Mucosa of descending colon (tissue), 3 donors: Measurements from ENCODE around the gene MCHR2. TPM values are rescaled to one million over a fixed set of nuclear protein-coding genes. Genes with fewer than 3 reads are reported as not detected.
"Not testable (repeated sequence)": the region's sequence is repeated elsewhere in the genome, so short reads cannot be mapped to it uniquely, and the experiment has no call there.

ENCODE experiments used
- ATAC-seq: fragments of 200-7000 bp; cut with Tn5 transposase; one replicate; pipeline ENCODE4 v1.9.1; 2020; ENCODE audit warnings: mild to moderate bottlenecking, moderate library complexity
- DNase-seq, 3 donors: peaks; one replicate each; pipeline ENCODE4 v3.0.0-alpha.2; 2020
- H3K36me3 ChIP-seq: fragments of 200-600 bp; one replicate; pipeline ENCODE4 v1.8.0; 2021; ENCODE audit warnings: low read depth, mild to moderate bottlenecking
- H3K4me1 ChIP-seq: fragments of 200-600 bp; one replicate; pipeline ENCODE4 v1.8.0; 2021; ENCODE audit warnings: low read depth, mild to moderate bottlenecking
- H3K4me3 ChIP-seq: fragments of 200-600 bp; one replicate; pipeline ENCODE4 v1.8.0; 2021; ENCODE audit warnings: mild to moderate bottlenecking
- H3K9me3 ChIP-seq: fragments of 200-600 bp; one replicate; pipeline ENCODE4 v1.8.0; 2021; ENCODE audit warnings: mild to moderate bottlenecking
- intact Hi-C, 2 donors: fragments of 100-400 bp; cut with DNase I in 1 of 2; cut with micrococcal nuclease in 1 of 2; formaldehyde crosslinking; loops; one replicate each; pipeline versions ENCODE4 v1.11.0 to v1.11.1; 2022; cut with DNase I, micrococcal nuclease
- long read RNA-seq, 2 donors: library from polyadenylated mRNA; unstranded; transcript quantifications; one replicate each; pipeline ENCODE4 v2.0.0, GENCODE V29; 2019 to 2021
- total RNA-seq, 3 donors: library from RNA; stranded (reverse); fragmentation: NEBNext Ultra II Directional in 2 of 3; extraction: Animal tissue kit (Norgen Biotek cat#: 25700) in 2 of 3; gene quantifications; one replicate each; pipeline versions ENCODE4 v1.2.1 to v1.2.4, GENCODE V29; 2021 to 2023
- TF ChIP-seq, protein P1 (sequence below): fragments of 200-600 bp; IDR thresholded peaks from one replicate; pipeline ENCODE4 v1.8.0; 2022; ENCODE audit warnings: antibody characterized with exemption, mild to moderate bottlenecking
- donor health status: DM: no; HTN: no; CAD: no; lungs with moderate emphysema.
- donor health status: DM: no; HTN: no; CAD: no.
- donor health status: DM: no; HTN: yes; CAD: no.

Gene MCHR2, protein sequence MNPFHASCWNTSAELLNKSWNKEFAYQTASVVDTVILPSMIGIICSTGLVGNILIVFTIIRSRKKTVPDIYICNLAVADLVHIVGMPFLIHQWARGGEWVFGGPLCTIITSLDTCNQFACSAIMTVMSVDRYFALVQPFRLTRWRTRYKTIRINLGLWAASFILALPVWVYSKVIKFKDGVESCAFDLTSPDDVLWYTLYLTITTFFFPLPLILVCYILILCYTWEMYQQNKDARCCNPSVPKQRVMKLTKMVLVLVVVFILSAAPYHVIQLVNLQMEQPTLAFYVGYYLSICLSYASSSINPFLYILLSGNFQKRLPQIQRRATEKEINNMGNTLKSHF
- not detected for total RNA-seq
- long read RNA-seq, donor 1: 0 reads
- long read RNA-seq, donor 2: 0 reads

DNA sequence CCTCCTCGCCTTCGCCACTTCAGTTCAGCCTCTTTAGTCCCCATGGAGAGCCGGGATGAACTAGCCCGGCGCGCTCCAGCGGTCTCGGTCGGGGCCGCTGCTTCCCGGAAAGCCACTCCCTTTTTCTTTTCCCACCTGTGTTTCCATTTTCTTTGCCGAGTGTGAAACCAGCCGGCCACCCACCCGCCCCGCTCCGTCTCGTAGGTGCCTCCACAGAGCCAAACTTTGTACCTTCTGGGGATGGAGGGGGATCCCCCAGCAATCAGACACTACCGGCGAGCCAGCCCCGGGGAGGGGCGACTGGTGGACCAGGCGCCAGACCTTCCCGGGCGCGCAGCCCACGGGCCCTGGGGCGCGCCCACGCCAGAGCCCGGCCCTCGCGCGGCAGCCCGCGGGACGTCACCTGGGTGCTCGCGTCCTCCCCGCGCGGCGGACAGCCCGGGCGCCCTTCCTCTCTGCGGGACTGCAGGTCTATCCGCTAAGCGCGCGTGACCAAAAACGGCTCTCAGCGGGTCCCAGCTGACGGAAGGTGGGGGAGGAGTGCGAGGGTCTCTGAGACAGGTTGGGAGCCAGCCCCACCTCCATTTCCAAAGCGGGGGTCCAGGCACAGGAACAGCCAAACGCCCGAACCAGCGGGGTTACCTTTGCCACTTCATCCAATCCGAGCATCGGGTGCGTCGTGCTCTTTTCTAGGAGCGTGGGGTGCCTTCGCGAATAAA lies at the start of gene MCHR2:
TSS of gene MCHR2 (minus strand) at position 691 of the 719 bp plus-strand sequence. CDS start 38,076 bp downstream, outside the sequence.
- no peak within 1 kb of the TSS for H3K4me3 ChIP-seq

DNA sequence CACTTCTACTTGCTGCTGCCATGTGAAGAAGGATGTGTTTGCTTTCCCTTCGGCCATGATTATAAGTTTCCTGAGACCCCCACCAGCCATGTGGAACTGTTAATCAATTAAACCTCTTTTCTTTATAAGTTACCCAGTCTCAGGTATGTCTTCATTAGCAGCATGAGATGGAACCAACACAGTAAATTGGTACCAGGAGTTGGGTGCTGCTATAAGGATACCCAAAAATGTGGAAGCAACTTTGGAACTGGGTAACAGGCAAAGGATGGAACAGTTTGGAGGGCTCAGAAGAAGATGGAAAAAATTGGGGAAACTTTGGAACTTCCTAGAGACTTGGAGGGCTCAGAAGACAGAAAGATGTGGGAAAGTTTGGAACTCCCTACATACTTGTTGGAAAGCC lies 44.5 kb upstream of the MCHR2 start:
- DNase-seq, ATAC-seq, H3K9me3 ChIP-seq, intact Hi-C loops, H3K36me3 ChIP-seq, H3K4me1 ChIP-seq, H3K4me3 ChIP-seq: not testable (repeated sequence)

More for the DNA sequence above, at the start of gene MCHR2:
- TF ChIP-seq, protein P1, sequence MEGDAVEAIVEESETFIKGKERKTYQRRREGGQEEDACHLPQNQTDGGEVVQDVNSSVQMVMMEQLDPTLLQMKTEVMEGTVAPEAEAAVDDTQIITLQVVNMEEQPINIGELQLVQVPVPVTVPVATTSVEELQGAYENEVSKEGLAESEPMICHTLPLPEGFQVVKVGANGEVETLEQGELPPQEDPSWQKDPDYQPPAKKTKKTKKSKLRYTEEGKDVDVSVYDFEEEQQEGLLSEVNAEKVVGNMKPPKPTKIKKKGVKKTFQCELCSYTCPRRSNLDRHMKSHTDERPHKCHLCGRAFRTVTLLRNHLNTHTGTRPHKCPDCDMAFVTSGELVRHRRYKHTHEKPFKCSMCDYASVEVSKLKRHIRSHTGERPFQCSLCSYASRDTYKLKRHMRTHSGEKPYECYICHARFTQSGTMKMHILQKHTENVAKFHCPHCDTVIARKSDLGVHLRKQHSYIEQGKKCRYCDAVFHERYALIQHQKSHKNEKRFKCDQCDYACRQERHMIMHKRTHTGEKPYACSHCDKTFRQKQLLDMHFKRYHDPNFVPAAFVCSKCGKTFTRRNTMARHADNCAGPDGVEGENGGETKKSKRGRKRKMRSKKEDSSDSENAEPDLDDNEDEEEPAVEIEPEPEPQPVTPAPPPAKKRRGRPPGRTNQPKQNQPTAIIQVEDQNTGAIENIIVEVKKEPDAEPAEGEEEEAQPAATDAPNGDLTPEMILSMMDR: no peak
- Histone ChIP-seq H3K36me3 (no peaks in the 10 kb centered on the region), H3K9me3 (no peaks in the 10 kb centered on the region), H3K4me1 (no peaks in the 10 kb centered on the region)
- intact Hi-C loops: no loop called here
- DNase-seq (no peak), ATAC-seq (no peak)

DNA sequence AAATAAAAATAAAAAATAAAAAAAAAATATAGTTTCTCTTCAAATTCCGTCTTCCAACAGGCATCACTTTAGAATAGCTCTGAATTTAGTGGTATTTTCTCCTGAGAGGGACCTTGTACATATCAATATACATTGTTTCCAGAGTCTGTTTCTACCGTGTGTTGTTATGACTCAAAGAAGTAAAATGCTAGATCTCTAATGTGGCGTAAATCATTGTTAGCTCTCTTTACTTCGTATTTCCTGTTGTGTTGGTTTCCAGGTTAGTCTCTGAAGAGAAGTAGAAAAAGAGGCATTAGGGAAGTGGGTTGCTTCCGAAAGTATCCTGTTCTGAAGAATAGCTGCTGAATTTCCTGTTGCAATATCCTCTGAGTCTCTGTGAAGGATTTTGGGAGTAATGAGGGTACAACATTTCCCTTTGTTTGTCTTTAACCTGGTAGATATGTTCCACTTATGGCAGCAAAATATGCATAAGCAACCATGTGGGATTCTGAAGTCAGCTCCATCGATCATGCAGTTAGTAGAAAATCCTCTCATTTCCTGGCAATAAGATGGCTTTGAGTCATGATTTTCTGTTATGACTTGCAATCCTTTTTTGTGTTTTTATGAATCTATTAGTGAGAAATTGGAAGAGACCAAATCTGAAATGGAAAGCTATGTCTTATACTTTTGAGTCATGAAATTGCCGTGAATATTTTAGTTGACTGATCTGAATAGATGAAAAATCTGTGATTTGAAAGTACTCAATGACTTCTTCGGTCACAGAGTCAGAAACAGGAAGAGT lies 42.0 kb upstream of the MCHR2 start:
- no peaks in the 10 kb centered on the region for H3K36me3 ChIP-seq
- peaks cover 2% of the 10 kb centered on the region for H3K9me3 ChIP-seq
- ATAC-seq: no peak
- intact Hi-C loops: no loop called here
- TF ChIP-seq, protein P1: no peak
- no peak overlapping the region for H3K4me3 ChIP-seq
- no peak for DNase-seq
- H3K4me1 ChIP-seq: no peaks in the 10 kb centered on the region

DNA sequence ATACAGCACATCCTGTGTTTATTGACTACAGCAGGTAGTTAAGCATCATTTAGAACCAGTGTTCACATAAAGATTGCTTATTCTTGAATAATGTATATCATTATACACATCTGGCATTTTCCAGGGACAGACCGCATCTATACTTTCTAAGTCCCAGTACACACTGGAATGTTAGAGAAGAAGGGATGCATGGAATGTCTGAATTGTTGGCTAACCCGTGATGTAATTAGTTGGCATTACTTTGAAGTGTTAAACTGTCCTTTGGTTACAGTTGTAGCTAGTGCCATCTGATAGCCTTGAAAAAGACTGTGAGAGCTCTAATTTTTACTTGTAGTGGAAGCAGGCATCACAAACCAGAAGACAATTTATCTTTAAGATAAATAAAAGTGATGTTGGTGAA lies 29.8 kb upstream of the MCHR2 start:
- H3K36me3 ChIP-seq: no peaks in the 10 kb centered on the region
- H3K9me3 ChIP-seq: no peaks in the 10 kb centered on the region
- DNase-seq (no peak), ATAC-seq (no peak)
- TF ChIP-seq, protein P1: no peak
- no peak overlapping the region for H3K4me3 ChIP-seq
- intact Hi-C loops: no loop called here
- H3K4me1 ChIP-seq: no peaks in the 10 kb centered on the region

DNA sequence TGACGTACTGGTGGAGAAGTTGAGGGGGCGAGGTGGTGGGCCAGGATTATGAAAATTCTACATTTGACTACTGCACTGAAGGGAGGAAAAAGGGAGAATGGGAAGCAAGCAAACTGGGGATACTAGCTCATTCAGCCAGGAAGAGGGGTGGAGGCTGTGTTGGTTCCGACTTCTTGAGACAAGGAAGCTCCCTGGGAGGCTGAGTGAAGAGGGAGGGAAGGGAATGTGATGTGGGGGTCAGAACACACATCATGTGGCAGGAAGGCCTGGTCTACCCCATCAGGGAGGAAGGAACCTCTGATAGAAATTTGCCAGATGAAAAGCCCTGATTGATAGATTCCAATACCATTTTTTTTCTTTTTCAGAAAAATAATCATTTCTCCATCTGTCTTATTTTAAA lies 28.8 kb upstream of the MCHR2 start:
- H3K9me3 ChIP-seq: no peaks in the 10 kb centered on the region
- H3K4me3 ChIP-seq: no peak overlapping the region
- H3K36me3 ChIP-seq: no peaks in the 10 kb centered on the region
- no peaks in the 10 kb centered on the region for H3K4me1 ChIP-seq
- ATAC-seq (no peak), DNase-seq (no peak)
- TF ChIP-seq, protein P1: no peak
- intact Hi-C loops: no loop called here
